Activated CD8-positive, alpha-beta memory T cell treated with anti-CD3 and anti-CD28 coated beads, Interleukin-2, amount 50 U/mL, for 1 hour (primary cell): ENCODE results near the gene ALOX12.
"Not testable (repeated sequence)": the region's sequence is repeated elsewhere in the genome, so short reads cannot be mapped to it uniquely, and the experiment has no call there.

Experiments used
- DNase-seq: peaks from one replicate; pipeline ENCODE4 v3.0.0-alpha.2; 2020; ENCODE audit errors: extremely low read depth

ALOX12 gene

GRCh38 chr17:7045492-7046126 is 49.8 kb downstream of the ALOX12 start:
- no peak for DNase-seq

GRCh38 chr17:7046127-7046724 is 50.4 kb downstream of the ALOX12 start:
- no peak for DNase-seq

GRCh38 chr17:7046725-7047397 is 51.0 kb downstream of the ALOX12 start:
- peak; percentile 66 for DNase-seq

- no peak for DNase-seq
Measured at GRCh38 chr17:7047566-7047965, 51.7 kb downstream of the ALOX12 start.

- no peak for DNase-seq
Measured at GRCh38 chr17:7048968-7049367, 53.1 kb downstream of the ALOX12 start.

GRCh38 chr17:7050583-7050982 is 54.7 kb downstream of the ALOX12 start:
- not testable (repeated sequence) for DNase-seq

- DNase-seq, result no peak
Measured at GRCh38 chr17:7056386-7056785, 60.5 kb downstream of the ALOX12 start.

- DNase-seq, result no peak
Measured at GRCh38 chr17:7058831-7059447, 63.1 kb downstream of the ALOX12 start.
